Measurements from ENCODE around the gene RNF115.
"Not testable (repeated sequence)": the region's sequence is repeated elsewhere in the genome, so short reads cannot be mapped to it uniquely, and the experiment has no call there.

DNA sequence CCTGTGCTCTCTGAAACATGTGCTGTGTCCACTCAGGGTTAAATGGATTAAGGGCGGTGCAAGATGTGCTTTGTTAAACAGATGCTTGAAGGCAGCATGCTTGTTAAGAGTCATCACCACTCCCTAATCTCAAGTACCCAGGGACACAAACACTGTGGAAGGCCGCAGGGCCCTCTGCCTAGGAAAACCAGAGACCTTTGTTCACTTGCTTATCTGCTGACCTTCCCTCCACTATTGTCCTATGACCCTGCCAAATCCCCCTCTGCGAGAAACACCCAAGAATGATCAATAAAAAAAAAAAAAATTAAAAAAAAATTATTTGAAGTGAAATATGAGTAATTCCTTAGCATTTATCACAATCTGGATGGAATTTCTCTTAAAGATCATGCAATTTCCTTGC is 58.8 kb downstream of the RNF115 start:
- TF ChIP-seq CTCF (IDR thresholded peaks at IDR 0.05; ENCODE audit: insufficient read depth, low read length, poor library complexity, severe bottlenecking); EZH2phosphoT487 (conservative IDR thresholded peaks at IDR 0.05; ENCODE audit: low read length): not testable (repeated sequence)

Measured in SU-DHL-6 (cell line).